ENCODE results near the gene IL15RA.
"Not testable (repeated sequence)": the region's sequence is repeated elsewhere in the genome, so short reads cannot be mapped to it uniquely, and the experiment has no call there.

The IL15RA gene

GRCh38 chr10:6005856-6006395, 28.6 kb upstream of the IL15RA start:
- no peak for DNase-seq (ENCODE audit: low read depth)

- DNase-seq (ENCODE audit: low read depth) = not testable (repeated sequence)
Measured at GRCh38 chr10:6005161-6005804, 27.9 kb upstream of the IL15RA start.

GRCh38 chr10:6002809-6003510, 25.6 kb upstream of the IL15RA start:
- no peak for DNase-seq (ENCODE audit: low read depth)

GRCh38 chr10:5999440-6000165, 22.3 kb upstream of the IL15RA start:
- DNase-seq (ENCODE audit: low read depth) = no peak

- no peak for DNase-seq (ENCODE audit: low read depth)
Measured at GRCh38 chr10:5996696-5997095, 19.4 kb upstream of the IL15RA start.

- DNase-seq (ENCODE audit: low read depth) = no peak
Measured at GRCh38 chr10:5992398-5992797, 15.1 kb upstream of the IL15RA start.

- DNase-seq (ENCODE audit: low read depth) = no peak
Measured at GRCh38 chr10:5991708-5992107, 14.4 kb upstream of the IL15RA start.

GRCh38 chr10:5989756-5990155, 12.4 kb upstream of the IL15RA start:
- no peak for DNase-seq (ENCODE audit: low read depth)

- DNase-seq (ENCODE audit: low read depth) = no peak
Measured at GRCh38 chr10:5988336-5988920, 11.1 kb upstream of the IL15RA start.

- no peak for DNase-seq (ENCODE audit: low read depth)
Measured at GRCh38 chr10:5987747-5988146, 10.4 kb upstream of the IL15RA start.

- DNase-seq (ENCODE audit: low read depth) = no peak
Measured at GRCh38 chr10:5985029-5985428, 7.7 kb upstream of the IL15RA start.

GRCh38 chr10:5983774-5984173, 6.4 kb upstream of the IL15RA start:
- no peak for DNase-seq (ENCODE audit: low read depth)

- DNase-seq (ENCODE audit: low read depth) = no peak
Measured at GRCh38 chr10:5981529-5981928, 4.2 kb upstream of the IL15RA start.

- DNase-seq (ENCODE audit: low read depth) = no peak
Measured at GRCh38 chr10:5978230-5978489, 817 bp upstream of the IL15RA start.

- DNase-seq (ENCODE audit: low read depth) = peak; percentile 20
Measured at GRCh38 chr10:5976512-5977470, 552 bp downstream of the IL15RA start.

GRCh38 chr10:5975641-5976473, 1.5 kb downstream of the IL15RA start:
- DNase-seq (ENCODE audit: low read depth) = peak; percentile 53

- DNase-seq (ENCODE audit: low read depth) = no peak
Measured at GRCh38 chr10:5973069-5973468, 4.3 kb downstream of the IL15RA start.

GRCh38 chr10:5971886-5972285, 5.5 kb downstream of the IL15RA start:
- DNase-seq (ENCODE audit: low read depth) = no peak

- no peak for DNase-seq (ENCODE audit: low read depth)
Measured at GRCh38 chr10:5971315-5971832, 6.0 kb downstream of the IL15RA start.

- no peak for DNase-seq (ENCODE audit: low read depth)
Measured at GRCh38 chr10:5970527-5970926, 6.8 kb downstream of the IL15RA start.

All from activated gamma-delta T cell treated with anti-CD3 and anti-CD28 coated beads, Interleukin-2, amount 50 U/mL, for 16 hours (primary cell).